Measurements from ENCODE around the gene SORCS2.

SORCS2 gene

GRCh38 chr4:7374571-7374970 is 182.2 kb downstream of the SORCS2 start:
- DNase-seq (ENCODE audit: low read depth, low spot score) = no peak

DNA sequence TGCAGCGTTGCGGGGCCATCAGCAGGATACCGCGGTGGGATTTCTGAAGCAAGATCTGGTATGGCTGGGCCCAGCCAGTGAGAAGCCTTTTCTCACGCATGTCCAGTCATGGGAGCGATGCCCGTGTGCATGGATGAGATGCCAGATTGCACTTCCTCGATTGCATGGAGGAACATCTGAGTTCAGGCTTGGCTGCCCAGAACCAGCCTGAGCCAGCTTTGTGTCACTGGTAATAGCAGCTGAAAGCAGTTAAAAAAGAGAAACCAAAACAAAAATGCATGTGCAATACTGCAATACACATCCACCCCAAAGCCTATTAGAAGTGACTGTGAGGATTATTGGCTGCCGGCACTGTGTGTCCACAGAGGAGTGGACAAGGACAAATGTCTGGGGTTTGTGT is 183.1 kb downstream of the SORCS2 start:
- no peak for DNase-seq (ENCODE audit: low read depth, low spot score)

DNA sequence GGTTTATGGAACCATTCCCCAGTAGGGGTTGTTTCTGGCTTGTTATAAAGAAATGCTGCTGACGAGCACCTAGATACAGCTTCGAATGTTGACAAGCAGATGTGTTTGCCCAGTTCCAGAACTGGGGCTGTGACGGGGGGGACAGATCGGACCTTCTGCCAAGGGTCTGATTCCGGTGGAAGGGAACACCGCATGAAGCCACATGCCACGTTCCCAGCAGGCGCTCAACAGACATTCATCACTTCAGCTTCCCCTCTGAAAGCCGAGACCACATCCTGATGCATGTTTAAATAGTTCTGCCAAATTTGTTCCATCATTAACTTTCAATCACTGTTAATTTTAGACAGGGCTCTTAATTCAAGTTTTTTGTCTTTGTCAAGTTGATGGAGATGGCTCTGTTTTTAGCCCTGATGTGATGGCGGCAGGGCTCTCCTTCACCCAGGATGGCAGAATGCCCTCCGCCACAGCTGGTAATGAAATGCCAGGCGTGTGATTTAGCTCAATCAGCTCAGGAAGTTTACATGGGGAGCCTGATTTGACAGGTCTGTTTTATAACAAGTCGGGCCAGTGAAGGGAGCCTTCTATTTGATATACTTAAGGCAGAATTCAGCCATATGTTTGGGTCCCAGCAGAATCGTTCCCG is 185.0 kb downstream of the SORCS2 start:
- DNase-seq (ENCODE audit: low read depth, low spot score) = no peak

GRCh38 chr4:7379186-7379585 is 186.8 kb downstream of the SORCS2 start:
- DNase-seq (ENCODE audit: low read depth, low spot score) = no peak

DNA sequence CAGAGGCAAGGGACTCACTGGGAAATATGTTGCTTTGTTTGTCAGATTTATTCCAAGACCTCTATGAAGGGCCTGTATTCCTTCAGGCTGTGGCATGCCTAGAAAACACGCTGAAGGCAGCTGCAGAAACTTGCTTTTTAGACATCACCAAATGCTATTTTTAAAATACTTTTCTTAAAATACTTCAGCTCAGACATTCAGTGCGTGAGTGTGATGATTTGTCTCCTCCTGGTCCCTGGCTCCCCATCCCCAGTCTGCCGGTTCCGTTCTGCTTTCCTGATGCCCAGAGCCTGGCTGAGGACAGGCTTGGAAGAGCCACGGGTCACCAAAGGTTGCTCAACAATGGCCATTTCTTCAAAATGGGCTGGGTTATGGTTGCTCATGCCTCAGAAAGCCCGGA is 187.4 kb downstream of the SORCS2 start:
- DNase-seq (ENCODE audit: low read depth, low spot score) = no peak

DNA sequence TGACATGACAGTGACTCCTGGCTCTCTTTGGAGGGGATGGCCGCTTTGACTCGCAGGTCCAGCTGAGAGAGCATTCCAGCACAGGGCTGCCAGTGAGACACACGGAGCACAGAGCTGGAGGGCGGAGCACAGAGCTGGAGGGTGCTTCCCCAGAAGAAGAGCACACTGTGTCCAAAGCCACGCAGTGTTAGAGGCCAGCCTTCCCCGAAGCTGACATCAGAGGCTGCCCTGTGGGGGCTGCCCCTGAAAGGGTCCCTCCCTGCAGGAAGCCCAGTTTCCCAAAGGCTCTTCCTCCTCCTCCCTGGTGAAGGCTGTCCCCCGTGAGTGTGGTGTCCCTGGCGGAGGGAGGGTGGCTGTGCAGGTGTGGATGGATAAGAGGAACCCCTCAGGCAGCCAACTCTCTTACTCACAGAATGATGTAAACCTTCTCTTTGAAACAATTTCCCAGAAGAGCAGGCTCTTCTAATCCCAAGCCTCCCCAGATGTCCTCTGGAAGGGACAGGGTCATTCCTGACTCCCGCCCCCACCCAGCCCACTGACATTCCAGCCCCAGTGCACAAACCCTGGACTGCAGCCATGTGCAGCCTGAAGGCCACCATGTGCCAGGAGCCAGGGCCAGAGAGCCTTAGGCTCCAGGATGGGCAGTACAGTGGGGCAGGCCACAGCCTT is 189.0 kb downstream of the SORCS2 start:
- DNase-seq (ENCODE audit: low read depth, low spot score) = no peak

DNA sequence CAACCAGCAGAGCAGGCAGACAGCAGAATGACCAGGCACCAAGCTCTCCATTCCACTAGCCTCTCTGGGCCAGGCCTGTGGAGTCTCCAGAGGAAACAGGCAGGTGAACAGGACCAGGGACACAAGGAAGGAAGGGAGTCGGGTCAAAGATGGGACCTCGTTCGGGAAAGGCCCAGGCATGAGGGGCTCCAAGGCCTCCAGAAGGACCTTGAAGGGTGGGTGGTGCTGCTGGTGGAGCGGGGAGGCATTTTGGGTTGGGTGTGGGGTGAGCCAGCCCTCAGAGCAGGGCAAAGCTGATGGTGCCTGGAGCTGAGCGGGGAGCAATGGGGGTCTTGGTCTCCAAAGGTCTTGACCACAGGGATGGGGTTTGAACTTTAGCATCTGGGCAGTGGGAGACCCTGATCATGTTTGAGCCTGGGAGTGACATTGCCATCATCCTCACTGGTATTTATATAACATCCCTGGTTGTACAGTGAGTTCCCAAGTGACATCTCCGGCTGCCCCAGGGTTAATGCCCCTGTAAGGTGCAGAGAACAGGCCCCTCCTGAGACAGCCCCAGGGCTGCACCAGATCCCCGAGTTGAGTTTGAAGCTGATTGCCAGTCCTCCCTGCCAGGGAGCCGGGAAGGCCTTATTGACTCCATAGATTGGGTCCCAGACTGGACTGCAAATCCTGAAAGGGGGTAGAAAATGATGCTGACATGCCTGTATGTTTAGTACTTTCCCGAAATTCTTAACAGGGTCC is 189.7 kb downstream of the SORCS2 start:
- DNase-seq (ENCODE audit: low read depth, low spot score) = no peak

- no peak for DNase-seq (ENCODE audit: low read depth, low spot score)
Measured at GRCh38 chr4:7382634-7383014, 190.3 kb downstream of the SORCS2 start.

DNA sequence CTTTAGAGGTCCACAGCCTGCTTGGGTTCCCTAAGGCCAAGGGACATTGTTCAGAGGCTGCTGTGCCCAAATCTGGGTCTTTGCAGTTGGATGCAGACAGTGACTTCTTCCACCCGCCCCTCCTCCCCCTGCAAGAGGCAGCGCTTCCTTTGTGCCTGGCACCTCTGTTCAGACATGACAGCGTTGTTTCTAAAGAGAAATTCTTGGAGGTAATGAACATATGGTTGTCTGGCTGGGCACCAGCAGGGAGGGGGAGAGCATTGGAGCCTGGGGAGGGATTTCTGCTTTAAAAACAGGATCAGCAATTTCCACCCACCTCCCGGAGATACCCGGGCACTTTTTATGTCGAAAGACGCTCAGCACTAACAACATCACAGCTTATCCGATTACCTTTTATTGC is 190.9 kb downstream of the SORCS2 start:
- no peak for DNase-seq (ENCODE audit: low read depth, low spot score)

GRCh38 chr4:7384003-7384928 is 191.9 kb downstream of the SORCS2 start:
- DNase-seq (ENCODE audit: low read depth, low spot score) = no peak

- DNase-seq (ENCODE audit: low read depth, low spot score) = no peak
Measured at GRCh38 chr4:7384929-7385890, 192.9 kb downstream of the SORCS2 start.

DNA sequence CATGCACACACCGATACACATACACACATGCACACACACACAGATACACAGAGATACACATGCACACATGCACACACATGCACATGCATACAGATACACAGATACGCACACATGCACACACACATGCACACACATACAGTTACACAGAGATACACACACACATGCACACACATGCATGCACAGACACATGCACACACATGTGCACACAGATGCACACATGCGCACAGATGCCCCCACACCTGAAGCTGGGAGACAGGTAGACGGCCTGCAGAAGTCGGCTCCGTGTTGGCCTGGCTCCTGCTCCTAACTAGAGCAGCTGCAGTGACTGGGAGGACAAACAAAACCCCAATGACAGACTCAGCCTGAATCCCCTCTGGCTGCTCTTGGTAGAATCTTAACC is 195.6 kb downstream of the SORCS2 start:
- no peak for DNase-seq (ENCODE audit: low read depth, low spot score)

GRCh38 chr4:7388627-7389026 is 196.3 kb downstream of the SORCS2 start:
- DNase-seq (ENCODE audit: low read depth, low spot score) = no peak

GRCh38 chr4:7389101-7389701 is 196.9 kb downstream of the SORCS2 start:
- DNase-seq (ENCODE audit: low read depth, low spot score) = no peak

DNA sequence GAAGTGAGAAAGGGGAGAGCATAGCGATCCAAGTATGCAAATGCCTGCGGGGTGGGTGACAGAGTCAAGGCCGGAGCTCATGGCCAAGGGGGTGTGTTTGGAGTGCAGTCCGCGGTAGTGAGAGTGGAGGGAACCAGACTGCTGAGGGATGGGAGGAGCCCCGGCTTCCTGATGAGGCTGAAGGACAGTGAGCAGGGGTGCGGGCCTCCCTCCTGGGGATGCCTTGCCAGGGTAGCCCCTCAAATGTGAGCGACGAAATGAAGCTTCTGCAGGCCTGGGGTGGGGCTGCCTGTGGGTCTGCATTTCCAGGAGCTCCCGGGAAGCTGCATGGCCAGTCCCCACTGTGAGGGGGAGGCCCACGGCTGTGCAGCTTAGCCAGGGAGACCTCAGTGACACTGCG is 197.4 kb downstream of the SORCS2 start:
- no peak for DNase-seq (ENCODE audit: low read depth, low spot score)

DNA sequence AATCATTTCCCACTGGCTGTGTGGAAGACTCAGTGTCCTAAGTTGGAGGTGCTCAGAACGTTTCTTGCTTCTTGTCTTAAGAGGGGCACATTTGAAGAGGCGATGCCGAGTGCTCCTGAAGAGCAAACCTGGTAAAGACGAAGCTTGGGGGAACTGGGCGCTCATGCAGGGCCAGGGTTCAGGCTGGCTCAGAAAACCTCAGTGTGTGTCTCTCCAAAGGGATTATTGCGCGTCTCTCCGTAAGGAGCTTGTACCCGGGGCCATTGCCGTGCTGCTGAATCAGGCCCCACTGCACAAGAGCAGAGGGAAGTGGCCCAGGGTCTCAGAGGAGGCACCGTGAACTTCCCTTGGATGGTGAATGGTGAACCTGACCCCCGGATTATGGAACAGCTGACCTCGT is 198.0 kb downstream of the SORCS2 start:
- no peak for DNase-seq (ENCODE audit: low read depth, low spot score)

- DNase-seq (ENCODE audit: low read depth, low spot score) = no peak
Measured at GRCh38 chr4:7390906-7391636, 198.7 kb downstream of the SORCS2 start.

- no peak for DNase-seq (ENCODE audit: low read depth, low spot score)
Measured at GRCh38 chr4:7391637-7392437, 199.5 kb downstream of the SORCS2 start.

Measured in iPS DF 19.7 (cell line).